NCI-H345 (cell line): ENCODE measurements around the gene ASPDH.

Source experiments
- DNase-seq: peaks from one replicate; lab custom pipeline; 2025; lab: John Stamatoyannopoulos, UW

The ASPDH gene

DNA sequence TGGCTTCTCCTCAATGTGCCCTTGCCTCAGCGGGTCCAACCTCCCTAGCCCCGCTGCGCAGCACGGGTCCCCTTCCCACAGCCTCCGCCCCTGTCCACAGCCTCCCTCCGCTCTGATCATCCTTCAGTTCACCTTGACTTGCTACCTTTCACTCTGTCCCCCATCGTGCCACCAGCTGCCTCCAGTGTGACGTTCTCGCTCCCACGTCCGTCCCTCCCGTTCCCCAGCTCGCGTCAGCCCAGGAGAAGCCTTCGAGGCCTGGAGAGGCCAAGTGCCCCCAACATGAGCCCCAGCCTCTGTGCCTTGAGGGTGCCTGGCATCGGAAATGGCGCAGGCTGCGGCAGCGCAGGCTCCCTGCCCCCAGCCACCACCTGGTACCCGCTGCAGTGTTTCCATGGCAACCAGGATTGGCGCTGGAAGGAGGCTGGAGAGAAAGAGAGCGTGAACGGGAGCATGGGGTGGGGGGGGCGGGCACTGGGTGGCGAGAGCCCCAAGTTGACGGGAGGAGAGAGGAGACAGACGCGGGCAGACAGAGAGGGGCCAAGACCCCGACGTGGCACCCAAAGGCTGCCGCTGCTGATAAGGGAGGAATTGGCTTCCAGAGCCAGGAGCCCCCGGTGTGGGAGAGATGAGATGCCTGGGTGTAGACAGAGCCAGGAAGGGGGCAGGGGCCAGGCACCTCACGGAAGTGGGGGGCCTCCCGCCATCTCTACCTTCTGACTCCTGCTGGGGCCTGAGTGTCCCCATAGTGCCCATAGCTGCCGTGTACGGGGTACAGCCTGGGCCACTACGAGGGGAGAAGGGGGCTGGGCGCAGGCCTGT is 844 bp upstream of the ASPDH start:
- peak; percentile 50 for DNase-seq

GRCh38 chr19:50512999-50513745 is 541 bp downstream of the ASPDH start:
- no peak for DNase-seq

DNA sequence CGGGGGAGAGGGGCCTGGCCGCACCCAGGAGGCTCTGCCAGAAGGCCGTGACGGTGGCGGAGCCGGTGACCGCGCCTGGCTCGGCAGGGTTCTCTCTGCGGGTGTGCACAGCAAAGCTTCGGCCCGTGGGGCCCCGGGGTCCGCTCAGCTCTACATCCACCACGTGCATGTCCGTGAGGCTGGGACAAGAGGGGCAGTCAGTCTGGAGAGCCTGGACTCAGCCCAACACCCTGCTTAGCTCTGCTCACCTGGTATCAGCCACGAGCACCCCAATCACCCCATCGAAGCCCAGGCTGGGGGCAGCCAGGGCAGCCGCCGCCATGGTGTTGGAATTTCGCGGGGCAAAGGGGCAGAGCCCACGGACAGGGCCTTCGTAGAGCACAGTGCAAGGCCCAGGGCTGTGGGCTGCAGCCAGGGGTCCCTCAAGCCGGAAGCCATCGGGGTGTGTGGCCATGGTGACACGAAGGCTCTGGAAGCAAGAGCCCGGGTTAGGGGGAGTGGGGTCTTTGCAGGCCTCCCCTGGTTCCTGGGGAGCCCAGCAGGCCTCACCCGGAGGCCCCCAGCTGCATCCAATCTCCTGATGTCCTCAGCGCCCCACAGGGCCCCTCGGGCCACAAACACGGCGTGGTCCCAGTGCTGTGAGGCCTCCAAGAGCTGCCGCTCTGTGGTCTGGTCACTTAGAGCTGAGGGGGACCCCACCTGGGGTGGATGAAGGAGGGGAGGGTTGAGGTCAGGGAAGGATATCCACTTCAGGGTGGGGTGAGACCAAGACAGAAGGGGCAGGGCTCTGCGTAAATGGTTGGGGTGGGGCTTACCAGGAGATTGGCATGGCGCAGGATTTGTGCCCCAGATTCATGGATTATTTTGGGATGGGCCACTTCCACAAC is 1.4 kb downstream of the ASPDH start:
- no peak for DNase-seq

DNA sequence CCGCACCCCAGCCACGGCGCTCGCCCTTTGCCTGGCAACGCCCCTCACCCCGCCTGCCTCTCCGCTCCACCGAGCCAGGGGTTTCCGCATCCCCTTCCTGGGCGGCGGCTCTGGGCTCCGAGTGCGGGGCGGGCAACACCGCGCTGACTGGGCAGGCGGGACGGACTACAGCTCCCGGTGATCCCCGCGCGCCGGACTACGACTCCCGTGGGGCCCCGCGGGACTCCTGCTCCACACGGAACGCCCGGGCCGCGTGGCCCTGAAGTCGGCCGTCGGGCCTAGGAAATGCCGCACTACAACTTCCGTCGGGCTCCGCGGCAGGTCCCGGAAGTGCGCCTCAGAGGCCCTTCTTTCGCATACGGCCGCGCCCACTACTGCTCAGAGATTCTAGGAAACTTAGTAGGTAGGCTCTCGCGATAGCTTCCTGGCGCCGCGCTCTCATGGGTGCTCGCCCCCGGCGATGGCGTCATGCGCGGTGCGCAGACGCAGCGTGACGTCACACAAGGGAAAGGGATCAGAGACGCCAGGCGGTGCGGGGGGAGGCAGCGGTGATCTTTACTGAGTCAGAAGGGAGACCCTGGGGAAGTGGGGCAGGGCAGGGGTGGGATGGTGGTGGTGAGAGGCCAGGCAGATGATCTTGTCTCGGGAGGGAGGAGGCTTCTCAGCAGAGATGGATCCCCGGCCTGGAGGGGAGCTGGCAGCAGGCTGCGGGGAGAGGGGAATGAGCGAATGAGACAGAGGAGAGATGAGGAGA is 2.5 kb downstream of the ASPDH start, which contains the start of gene JOSD2:
Gene JOSD2 (minus strand): TSS at position 123 of the 754 bp plus-strand sequence. CDS start 760 bp downstream, outside the sequence.
- DNase-seq: peak; percentile 98

DNA sequence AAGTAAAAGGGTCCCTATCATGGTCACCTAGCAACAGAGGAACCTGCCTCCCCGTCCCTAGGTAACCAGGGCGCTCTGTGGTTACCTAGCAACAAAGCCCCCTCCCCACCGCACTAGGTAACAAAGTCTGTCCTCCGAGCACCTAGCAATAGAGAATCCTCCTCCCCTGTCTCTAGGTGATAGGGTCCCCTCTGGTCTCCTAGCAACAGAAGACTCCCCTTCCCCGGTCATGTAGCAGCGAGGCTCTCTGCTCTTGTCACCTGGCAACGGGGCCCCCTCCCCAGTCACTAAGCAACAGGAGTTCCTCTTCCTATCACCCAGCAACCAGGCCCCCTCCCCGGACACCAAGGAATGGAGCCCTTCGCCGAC is 3.0 kb downstream of the ASPDH start:
- DNase-seq: peak; percentile 83

DNA sequence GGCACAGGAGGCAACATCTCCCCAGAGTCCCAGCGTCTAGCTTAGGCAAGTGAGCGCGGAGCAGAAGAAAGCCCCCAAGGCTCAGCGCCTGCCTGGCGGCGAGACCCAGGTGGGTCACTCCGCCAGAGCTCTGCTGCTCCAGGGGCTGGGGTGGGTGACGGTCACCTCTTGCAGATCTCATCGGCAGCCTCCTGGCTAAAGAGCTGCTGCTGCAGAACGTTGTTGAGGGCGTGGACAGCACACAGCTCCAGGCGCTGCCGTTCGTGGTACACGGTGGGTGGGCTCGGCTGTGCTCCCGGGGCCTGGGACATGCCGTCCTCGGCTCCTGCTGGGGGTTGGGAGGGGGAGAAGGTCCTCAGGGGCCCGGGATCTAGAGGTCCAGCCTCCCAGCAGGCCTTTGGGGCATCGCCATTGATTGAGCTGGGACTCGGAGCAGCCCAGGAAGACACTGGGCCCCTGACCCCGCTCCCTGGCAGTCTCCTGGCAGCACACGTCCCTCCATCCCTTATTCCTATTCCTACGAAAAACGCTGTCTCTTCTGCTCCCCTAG is 3.5 kb downstream of the ASPDH start:
- no peak for DNase-seq

- no peak for DNase-seq
Measured at GRCh38 chr19:50509366-50509765, 4.3 kb downstream of the ASPDH start.

DNA sequence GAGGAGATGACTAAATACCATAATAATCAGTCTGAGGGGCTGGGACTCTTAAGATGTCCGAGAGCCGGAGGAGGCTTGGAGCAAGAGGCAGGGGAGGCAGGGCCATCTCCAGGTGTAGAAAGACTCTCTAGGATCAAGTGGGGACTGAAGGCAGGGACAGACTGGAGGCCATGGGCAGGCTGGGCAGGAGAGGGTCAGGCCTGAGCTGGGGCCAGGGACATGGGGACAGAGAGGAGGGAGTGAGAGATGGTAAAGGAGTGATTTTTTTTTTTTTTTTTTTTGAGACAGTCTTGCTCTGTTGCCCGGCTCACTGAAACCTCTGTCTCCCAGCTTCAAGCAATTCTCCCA is 4.9 kb downstream of the ASPDH start:
- DNase-seq: no peak

- DNase-seq: no peak
Measured at GRCh38 chr19:50507376-50507775, 6.3 kb downstream of the ASPDH start.

GRCh38 chr19:50506700-50507099 is 7.0 kb downstream of the ASPDH start:
- no peak for DNase-seq

- no peak for DNase-seq
Measured at GRCh38 chr19:50505856-50506611, 7.7 kb downstream of the ASPDH start.

GRCh38 chr19:50501568-50502475 is 11.9 kb downstream of the ASPDH start:
- DNase-seq: no peak

DNA sequence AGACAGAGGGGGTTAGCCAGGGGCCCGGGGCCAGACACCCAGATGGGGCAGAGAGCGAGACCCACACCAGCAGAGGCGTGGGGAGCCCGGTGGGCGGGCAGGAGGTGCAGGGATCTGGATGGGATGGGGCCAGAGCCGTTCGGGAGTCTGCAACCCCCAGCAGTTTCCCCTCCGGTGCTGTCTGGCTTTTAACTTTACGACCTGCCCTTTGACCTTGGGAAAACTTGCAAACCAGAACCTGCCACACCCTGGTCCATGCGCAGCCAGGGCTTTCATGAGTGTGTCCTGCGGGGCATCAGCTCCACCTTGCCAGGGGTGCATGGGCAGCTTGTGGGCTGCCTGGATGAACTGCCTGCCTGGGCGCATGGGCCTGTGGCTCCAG is 12.5 kb downstream of the ASPDH start:
- no peak for DNase-seq

DNA sequence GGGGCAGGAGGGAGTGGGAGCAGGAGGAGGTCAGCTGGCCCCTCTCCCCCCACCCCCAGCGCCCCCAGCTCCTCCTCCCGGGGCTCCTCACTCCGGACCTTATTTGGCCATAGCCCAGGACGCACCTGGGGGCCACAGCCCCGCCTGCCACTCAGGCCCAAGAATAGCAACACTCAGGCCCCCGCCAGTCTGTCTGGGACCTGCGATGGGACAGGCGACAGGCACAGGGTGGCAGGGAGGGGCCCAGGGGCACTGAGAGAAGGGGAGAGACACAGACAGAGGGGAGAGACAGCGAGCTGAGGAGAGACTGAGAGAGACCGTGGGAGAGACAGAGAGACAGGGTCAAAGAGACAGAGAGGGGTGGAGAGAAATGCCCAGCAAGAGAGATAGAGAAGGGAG is 13.0 kb downstream of the ASPDH start:
- no peak for DNase-seq

DNA sequence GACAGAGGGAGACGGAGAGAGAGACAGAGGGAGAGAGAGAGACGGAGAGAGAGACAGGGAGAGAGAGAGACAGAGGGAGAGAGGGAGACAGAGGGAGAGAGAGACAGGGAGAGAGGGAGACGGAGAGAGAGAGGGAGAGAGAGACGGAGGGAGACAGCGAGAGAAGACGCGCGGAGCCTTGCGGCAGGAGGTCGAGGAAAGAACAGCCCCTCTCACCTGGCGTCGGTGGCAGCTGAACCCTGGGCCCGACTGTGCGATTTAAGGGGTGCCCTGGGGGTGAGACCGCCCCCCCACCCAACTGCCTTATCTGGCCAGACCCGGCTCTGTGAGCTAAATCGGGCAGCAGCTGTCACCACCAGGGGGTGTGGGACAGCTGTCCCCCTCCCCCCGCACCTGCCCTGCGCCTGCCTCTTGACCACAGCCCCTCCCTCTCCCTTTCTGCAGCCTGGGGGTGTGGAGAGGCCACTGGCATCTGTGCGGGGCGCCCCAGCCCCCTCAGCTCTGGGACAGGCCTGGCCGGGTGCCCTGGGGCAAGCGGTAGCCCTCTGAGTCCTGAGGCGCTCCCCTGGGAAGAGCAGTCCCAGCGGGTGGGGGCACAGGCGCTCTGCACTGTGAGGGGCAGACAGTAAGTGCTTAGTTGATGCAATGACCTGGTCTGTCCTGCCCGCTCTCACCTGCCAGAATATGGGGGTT is 13.5 kb downstream of the ASPDH start:
- DNase-seq: peak; percentile 27

DNA sequence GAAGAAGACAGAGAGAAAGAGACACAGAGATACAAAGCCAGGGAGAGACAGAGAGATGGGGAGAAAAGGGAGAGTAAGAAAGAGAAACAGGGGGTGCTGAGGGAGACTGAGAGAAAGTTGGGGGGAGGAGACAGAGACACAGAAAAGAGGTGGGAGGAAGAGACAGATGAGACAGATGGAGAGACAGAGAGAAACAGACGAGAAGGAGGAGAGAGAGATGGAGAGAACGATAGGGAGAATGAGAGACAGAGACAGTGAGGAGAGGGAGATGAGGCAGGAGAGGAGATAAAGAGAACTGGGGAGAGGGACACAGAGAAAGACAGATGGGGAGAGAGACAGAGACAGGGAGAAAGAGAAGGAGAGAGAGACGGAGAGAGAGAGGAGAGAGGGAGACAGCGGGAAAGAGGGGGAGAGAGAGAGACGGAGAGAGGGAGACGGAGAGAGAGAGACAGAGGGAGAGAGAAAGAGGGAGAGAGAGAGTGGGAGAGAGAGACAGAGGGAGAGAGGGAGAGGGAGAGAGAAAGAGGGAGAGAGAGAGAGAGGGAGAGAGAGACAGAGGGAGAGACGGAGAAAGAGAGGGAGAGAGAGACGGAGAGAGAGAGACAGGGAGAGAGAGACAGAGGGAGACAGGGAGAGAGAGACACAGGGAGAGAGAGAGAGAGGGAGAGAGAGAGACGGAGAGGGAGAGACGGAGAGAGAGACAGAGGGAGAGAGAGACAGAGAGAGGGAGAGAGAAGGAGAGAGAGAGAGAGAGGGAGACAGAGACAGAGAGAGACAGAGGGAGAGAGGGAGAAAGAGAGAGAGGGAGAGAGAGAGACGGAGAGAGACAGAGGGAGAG is 15.3 kb downstream of the ASPDH start:
- DNase-seq: no peak

- no peak for DNase-seq
Measured at GRCh38 chr19:50497022-50497405, 16.7 kb downstream of the ASPDH start.
